Measurements from ENCODE around the gene TNFSF9.
A peak's percentile ranks its signal among the peaks of the same experiment; 100 is the strongest.

Gene TNFSF9

DNA sequence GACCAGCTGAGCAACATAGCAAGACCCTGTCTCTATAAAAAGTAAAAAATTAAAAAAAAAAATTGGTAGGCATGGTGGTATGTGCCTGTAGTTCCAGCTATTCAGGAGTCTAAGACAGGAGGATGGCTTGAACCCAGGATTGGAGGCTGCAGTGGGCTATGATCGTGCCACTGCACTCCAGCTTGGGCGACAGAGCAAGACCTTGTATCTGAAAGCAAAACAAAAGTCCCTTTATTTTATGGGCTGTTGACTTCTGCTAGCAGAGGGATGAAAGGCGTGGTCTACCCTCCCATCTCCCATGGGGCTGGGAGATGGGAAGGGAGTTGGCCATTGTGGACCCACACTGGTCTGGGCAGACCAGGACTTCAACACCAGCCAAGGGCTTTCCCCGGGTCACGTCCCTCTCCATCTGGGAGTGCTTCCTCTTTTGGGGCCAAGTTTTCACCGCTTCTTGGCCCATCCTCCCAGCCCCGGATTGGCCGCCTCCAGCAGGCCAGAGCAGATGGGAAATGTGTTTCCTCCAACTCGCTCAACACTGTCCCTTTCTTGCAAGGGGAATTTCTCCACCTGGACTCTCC lies 2.2 kb upstream of the TNFSF9 start:
- no peaks in the 10 kb centered on the region for H3K36me3 ChIP-seq (ENCODE audit: insufficient read depth, low read depth, low read length)
- no peak overlapping the region for H3K27ac ChIP-seq (ENCODE audit: low read length)
- H3K4me3 ChIP-seq (ENCODE audit: low read length) = no peak overlapping the region
- no peaks in the 10 kb centered on the region for H3K9me3 ChIP-seq (ENCODE audit: insufficient read depth, low read depth, low read length)
- peaks cover 48% of the 10 kb centered on the region for H3K27me3 ChIP-seq (ENCODE audit: insufficient read depth, low read length)
- H3K9ac ChIP-seq (ENCODE audit: low read depth, low read length) = no peak overlapping the region
- no peaks in the 10 kb centered on the region; the same call in 1 of the 2 replicates for H3K4me1 ChIP-seq (ENCODE audit: insufficient read depth, low read length)

- no peak overlapping the region for H3K9ac ChIP-seq (ENCODE audit: low read depth, low read length)
- no peak overlapping the region for H3K27ac ChIP-seq (ENCODE audit: low read length)
- H3K36me3 ChIP-seq (ENCODE audit: insufficient read depth, low read depth, low read length) = no peaks in the 10 kb centered on the region
- H3K27me3 ChIP-seq (ENCODE audit: insufficient read depth, low read length) = peaks cover 55% of the 10 kb centered on the region
- no peak overlapping the region for H3K4me3 ChIP-seq (ENCODE audit: low read length)
- H3K4me1 ChIP-seq (ENCODE audit: insufficient read depth, low read length) = no peaks in the 10 kb centered on the region; the same call in 1 of the 2 replicates
- no peaks in the 10 kb centered on the region for H3K9me3 ChIP-seq (ENCODE audit: insufficient read depth, low read depth, low read length)
Observed at GRCh38 chr19:6529351-6529750, 1.5 kb upstream of the TNFSF9 start.

DNA sequence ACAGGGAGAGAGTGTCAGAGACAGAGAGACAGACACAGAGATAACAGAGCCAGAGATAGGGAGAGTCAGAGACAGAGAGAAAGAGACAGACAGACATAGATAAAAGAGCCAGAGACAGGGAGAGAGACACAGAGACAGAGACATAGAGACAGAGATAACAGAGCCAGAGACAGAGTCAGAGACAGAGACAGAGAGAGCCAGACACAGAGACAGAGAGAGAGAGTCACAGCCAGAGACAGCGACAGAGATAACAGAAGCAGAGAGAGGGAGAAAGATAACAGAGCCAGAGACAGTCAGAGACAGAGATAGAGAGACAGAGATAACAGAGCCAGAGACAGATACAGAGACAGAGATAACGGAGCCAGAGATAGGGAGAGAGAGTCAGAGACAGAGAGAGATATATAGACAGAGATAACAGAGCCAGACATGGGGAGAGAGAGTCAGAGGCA lies 865 bp upstream of the TNFSF9 start:
- Histone ChIP-seq H3K9ac (ENCODE audit: low read depth, low read length) (no peak overlapping the region), H3K27me3 (ENCODE audit: insufficient read depth, low read length) (peaks cover 61% of the 10 kb centered on the region), H3K36me3 (ENCODE audit: insufficient read depth, low read depth, low read length) (no peaks in the 10 kb centered on the region), H3K4me1 (ENCODE audit: insufficient read depth, low read length) (no peaks in the 10 kb centered on the region; the same call in 1 of the 2 replicates), H3K27ac (ENCODE audit: low read length) (no peak overlapping the region), H3K4me3 (ENCODE audit: low read length) (peak overlapping the region; percentile 69; the same call in 1 of the 2 replicates), H3K9me3 (ENCODE audit: insufficient read depth, low read depth, low read length) (no peaks in the 10 kb centered on the region)

- Histone ChIP-seq H3K9me3 (ENCODE audit: insufficient read depth, low read depth, low read length) (no peaks in the 10 kb centered on the region), H3K4me1 (ENCODE audit: insufficient read depth, low read length) (no peaks in the 10 kb centered on the region; the same call in 1 of the 2 replicates), H3K4me3 (ENCODE audit: low read length) (peak overlapping the region; percentile 69; the same call in 1 of the 2 replicates), H3K27me3 (ENCODE audit: insufficient read depth, low read length) (peaks cover 71% of the 10 kb centered on the region), H3K9ac (ENCODE audit: low read depth, low read length) (no peak overlapping the region), H3K36me3 (ENCODE audit: insufficient read depth, low read depth, low read length) (no peaks in the 10 kb centered on the region), H3K27ac (ENCODE audit: low read length) (no peak overlapping the region)
Observed at GRCh38 chr19:6531163-6531955, 533 bp downstream of the TNFSF9 start.

- Histone ChIP-seq H3K27me3 (ENCODE audit: insufficient read depth, low read length) (peaks cover 71% of the 10 kb centered on the region), H3K4me1 (ENCODE audit: insufficient read depth, low read length) (no peaks in the 10 kb centered on the region; the same call in 1 of the 2 replicates), H3K27ac (ENCODE audit: low read length) (no peak overlapping the region), H3K36me3 (ENCODE audit: insufficient read depth, low read depth, low read length) (no peaks in the 10 kb centered on the region), H3K9me3 (ENCODE audit: insufficient read depth, low read depth, low read length) (no peaks in the 10 kb centered on the region), H3K4me3 (ENCODE audit: low read length) (peak overlapping the region; percentile 69; the same call in 1 of the 2 replicates), H3K9ac (ENCODE audit: low read depth, low read length) (no peak overlapping the region)
Observed at GRCh38 chr19:6531956-6532243, 1.1 kb downstream of the TNFSF9 start.

GRCh38 chr19:6532244-6532999 lies 1.6 kb downstream of the TNFSF9 start:
- H3K4me3 ChIP-seq (ENCODE audit: low read length) = peak overlapping the region; percentile 69
- H3K27me3 ChIP-seq (ENCODE audit: insufficient read depth, low read length) = peaks cover 71% of the 10 kb centered on the region
- no peak overlapping the region for H3K9ac ChIP-seq (ENCODE audit: low read depth, low read length)
- H3K4me1 ChIP-seq (ENCODE audit: insufficient read depth, low read length) = no peaks in the 10 kb centered on the region; the same call in 1 of the 2 replicates
- no peaks in the 10 kb centered on the region for H3K9me3 ChIP-seq (ENCODE audit: insufficient read depth, low read depth, low read length)
- H3K27ac ChIP-seq (ENCODE audit: low read length) = no peak overlapping the region
- no peaks in the 10 kb centered on the region for H3K36me3 ChIP-seq (ENCODE audit: insufficient read depth, low read depth, low read length)

GRCh38 chr19:6533000-6533328 lies 2.1 kb downstream of the TNFSF9 start:
- Histone ChIP-seq H3K4me1 (ENCODE audit: insufficient read depth, low read length) (no peaks in the 10 kb centered on the region; the same call in 1 of the 2 replicates), H3K36me3 (ENCODE audit: insufficient read depth, low read depth, low read length) (no peaks in the 10 kb centered on the region), H3K9me3 (ENCODE audit: insufficient read depth, low read depth, low read length) (no peaks in the 10 kb centered on the region), H3K4me3 (ENCODE audit: low read length) (peak overlapping the region; percentile 69), H3K9ac (ENCODE audit: low read depth, low read length) (no peak overlapping the region), H3K27ac (ENCODE audit: low read length) (no peak overlapping the region), H3K27me3 (ENCODE audit: insufficient read depth, low read length) (peaks cover 71% of the 10 kb centered on the region)

GRCh38 chr19:6533746-6534418 lies 3.1 kb downstream of the TNFSF9 start:
- Histone ChIP-seq H3K36me3 (ENCODE audit: insufficient read depth, low read depth, low read length) (no peaks in the 10 kb centered on the region), H3K9me3 (ENCODE audit: insufficient read depth, low read depth, low read length) (no peaks in the 10 kb centered on the region), H3K27ac (ENCODE audit: low read length) (no peak overlapping the region), H3K9ac (ENCODE audit: low read depth, low read length) (no peak overlapping the region), H3K4me1 (ENCODE audit: insufficient read depth, low read length) (no peaks in the 10 kb centered on the region; the same call in 1 of the 2 replicates), H3K27me3 (ENCODE audit: insufficient read depth, low read length) (peaks cover 67% of the 10 kb centered on the region), H3K4me3 (ENCODE audit: low read length) (peak overlapping the region; percentile 58)

DNA sequence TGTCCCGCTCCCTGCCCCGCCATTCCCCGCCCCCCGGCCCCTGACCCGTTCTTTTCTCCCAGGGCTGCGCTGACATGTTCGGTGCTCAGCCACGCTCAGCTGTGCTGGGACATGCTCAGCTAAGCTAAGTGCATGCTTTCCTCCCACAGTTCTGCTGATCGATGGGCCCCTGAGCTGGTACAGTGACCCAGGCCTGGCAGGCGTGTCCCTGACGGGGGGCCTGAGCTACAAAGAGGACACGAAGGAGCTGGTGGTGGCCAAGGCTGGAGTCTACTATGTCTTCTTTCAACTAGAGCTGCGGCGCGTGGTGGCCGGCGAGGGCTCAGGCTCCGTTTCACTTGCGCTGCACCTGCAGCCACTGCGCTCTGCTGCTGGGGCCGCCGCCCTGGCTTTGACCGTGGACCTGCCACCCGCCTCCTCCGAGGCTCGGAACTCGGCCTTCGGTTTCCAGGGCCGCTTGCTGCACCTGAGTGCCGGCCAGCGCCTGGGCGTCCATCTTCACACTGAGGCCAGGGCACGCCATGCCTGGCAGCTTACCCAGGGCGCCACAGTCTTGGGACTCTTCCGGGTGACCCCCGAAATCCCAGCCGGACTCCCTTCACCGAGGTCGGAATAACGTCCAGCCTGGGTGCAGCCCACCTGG lies 3.7 kb downstream of the TNFSF9 start:
- H3K36me3 ChIP-seq (ENCODE audit: insufficient read depth, low read depth, low read length) = no peaks in the 10 kb centered on the region
- no peaks in the 10 kb centered on the region for H3K9me3 ChIP-seq (ENCODE audit: insufficient read depth, low read depth, low read length)
- H3K27ac ChIP-seq (ENCODE audit: low read length) = no peak overlapping the region
- H3K4me1 ChIP-seq (ENCODE audit: insufficient read depth, low read length) = no peaks in the 10 kb centered on the region; the same call in 1 of the 2 replicates
- peak overlapping the region; percentile 58; the same call in 1 of the 2 replicates for H3K4me3 ChIP-seq (ENCODE audit: low read length)
- peaks cover 60% of the 10 kb centered on the region for H3K27me3 ChIP-seq (ENCODE audit: insufficient read depth, low read length)
- H3K9ac ChIP-seq (ENCODE audit: low read depth, low read length) = no peak overlapping the region

- H3K36me3 ChIP-seq (ENCODE audit: insufficient read depth, low read depth, low read length) = no peaks in the 10 kb centered on the region
- H3K4me3 ChIP-seq (ENCODE audit: low read length) = no peak overlapping the region
- H3K9me3 ChIP-seq (ENCODE audit: insufficient read depth, low read depth, low read length) = no peaks in the 10 kb centered on the region
- no peak overlapping the region for H3K9ac ChIP-seq (ENCODE audit: low read depth, low read length)
- peaks cover 50% of the 10 kb centered on the region for H3K27me3 ChIP-seq (ENCODE audit: insufficient read depth, low read length)
- H3K4me1 ChIP-seq (ENCODE audit: insufficient read depth, low read length) = no peaks in the 10 kb centered on the region; the same call in 1 of the 2 replicates
- no peak overlapping the region for H3K27ac ChIP-seq (ENCODE audit: low read length)
Observed at GRCh38 chr19:6535558-6536137, 4.8 kb downstream of the TNFSF9 start.

DNA sequence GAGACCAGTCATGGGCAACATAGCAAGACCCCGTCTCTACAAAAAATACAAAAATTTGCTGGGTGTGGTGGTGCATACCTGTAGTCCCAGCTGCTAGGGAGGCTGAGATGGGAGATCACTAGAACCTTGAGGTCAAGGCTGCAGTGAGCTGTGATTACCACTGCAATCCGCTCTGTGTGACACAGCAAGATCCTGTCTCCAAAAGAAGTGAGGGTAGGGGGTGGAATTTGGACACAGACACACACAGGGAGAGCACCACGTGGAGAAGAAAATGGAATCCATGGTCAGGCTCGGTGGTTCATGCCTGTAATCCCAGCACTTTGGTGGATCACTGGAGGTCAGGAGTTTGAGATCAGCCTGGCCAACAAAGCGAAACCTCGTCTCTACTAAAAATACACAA lies 8.7 kb downstream of the TNFSF9 start:
- Histone ChIP-seq H3K36me3 (ENCODE audit: insufficient read depth, low read depth, low read length) (no peaks in the 10 kb centered on the region), H3K27me3 (ENCODE audit: insufficient read depth, low read length) (peaks cover 15% of the 10 kb centered on the region), H3K4me3 (ENCODE audit: low read length) (no peak overlapping the region), H3K9me3 (ENCODE audit: insufficient read depth, low read depth, low read length) (no peaks in the 10 kb centered on the region), H3K27ac (ENCODE audit: low read length) (no peak overlapping the region), H3K9ac (ENCODE audit: low read depth, low read length) (no peak overlapping the region), H3K4me1 (ENCODE audit: insufficient read depth, low read length) (no peaks in the 10 kb centered on the region)
